GM11168 (cell line): ENCODE measurements around the gene KLHL21.

Experiments used
- in situ Hi-C: fragments of 300-500 bp; cut with MboI; formaldehyde crosslinking; loops from one replicate; pipeline ENCODE4 v1.12.0; 2022; ENCODE audit warnings: low sequenced_read_pairs; ENCODE audit not compliant: unreplicated experiment

The KLHL21 gene

GRCh38 chr1:6586404-6586816, 16.3 kb downstream of the KLHL21 start:
- in situ Hi-C loops, result no loop called here

GRCh38 chr1:6585841-6586240, 16.8 kb downstream of the KLHL21 start:
- in situ Hi-C loops, result no loop called here

- in situ Hi-C loops, result no loop called here
Observed at GRCh38 chr1:6585081-6585722, 17.5 kb downstream of the KLHL21 start.

GRCh38 chr1:6584126-6585080, 18.3 kb downstream of the KLHL21 start:
- in situ Hi-C loops, result no loop called here

GRCh38 chr1:6582370-6582769, 20.3 kb downstream of the KLHL21 start:
- in situ Hi-C loops, result no loop called here

- in situ Hi-C loops, result no loop called here
Observed at GRCh38 chr1:6581561-6582305, 20.9 kb downstream of the KLHL21 start.

GRCh38 chr1:6580593-6581409, 21.9 kb downstream of the KLHL21 start:
- in situ Hi-C loops, result no loop called here

GRCh38 chr1:6580119-6580592, 22.5 kb downstream of the KLHL21 start:
- in situ Hi-C loops, result no loop called here

- in situ Hi-C loops, result no loop called here
Observed at GRCh38 chr1:6579374-6580118, 23.1 kb downstream of the KLHL21 start, which contains the start of gene ZBTB48. TSS of gene ZBTB48 (plus strand) at chr1:6579994. CDS start at chr1:6580610, 616 bp downstream.

GRCh38 chr1:6578624-6579373, 23.9 kb downstream of the KLHL21 start:
- in situ Hi-C loops, result no loop called here

GRCh38 chr1:6577831-6578525, 24.7 kb downstream of the KLHL21 start:
- in situ Hi-C loops, result no loop called here

GRCh38 chr1:6574818-6575217, 27.9 kb downstream of the KLHL21 start:
- in situ Hi-C loops, result no loop called here

- in situ Hi-C loops, result no loop called here
Observed at GRCh38 chr1:6574025-6574620, 28.5 kb downstream of the KLHL21 start.

GRCh38 chr1:6572653-6573383, 29.9 kb downstream of the KLHL21 start:
- in situ Hi-C loops, result no loop called here

- in situ Hi-C loops, result no loop called here
Observed at GRCh38 chr1:6570987-6571386, 31.7 kb downstream of the KLHL21 start.

- in situ Hi-C loops, result no loop called here
Observed at GRCh38 chr1:6570100-6570499, 32.6 kb downstream of the KLHL21 start.

- in situ Hi-C loops, result no loop called here
Observed at GRCh38 chr1:6569033-6569432, 33.6 kb downstream of the KLHL21 start.
